HEK293 (cell line): ENCODE measurements around the gene CRYBB1.

Source experiments
- CTCF ChIP-seq: fragments of 450-650 bp; formaldehyde crosslinking; IDR thresholded peaks from 2 replicates; pipeline ENCODE4 v1.5.1; 2016; ENCODE audit warnings: missing biosample characterization, missing genetic modification characterization
- MYNN ChIP-seq: fragments of 450-650 bp; formaldehyde crosslinking; IDR thresholded peaks from 2 replicates; pipeline ENCODE4 v1.5.1; 2016; ENCODE audit warnings: missing biosample characterization, missing genetic modification characterization, borderline replicate concordance
- SALL2 ChIP-seq: fragments of 450-650 bp; formaldehyde crosslinking; IDR thresholded peaks from 2 replicates; pipeline ENCODE4 v1.5.0; 2017; ENCODE audit warnings: missing biosample characterization, mild to moderate bottlenecking, missing genetic modification characterization, borderline replicate concordance
- SP3 ChIP-seq: fragments of 450-650 bp; formaldehyde crosslinking; IDR thresholded peaks from 2 replicates; pipeline ENCODE4 v1.5.1; 2016; ENCODE audit warnings: missing biosample characterization, missing genetic modification characterization
- YY1 ChIP-seq: fragments of 450-650 bp; formaldehyde crosslinking; IDR thresholded peaks from 2 replicates; pipeline ENCODE4 v1.5.1; 2018; ENCODE audit warnings: missing biosample characterization, missing genetic modification characterization
- ZBTB10 ChIP-seq: fragments of 450-650 bp; formaldehyde crosslinking; IDR thresholded peaks from 2 replicates; pipeline ENCODE4 v1.5.1; 2016; ENCODE audit warnings: missing biosample characterization, missing genetic modification characterization
- ZFP41 ChIP-seq: fragments of 450-650 bp; formaldehyde crosslinking; IDR thresholded peaks from 2 replicates; pipeline ENCODE4 v1.5.1; 2016; ENCODE audit warnings: missing biosample characterization, missing genetic modification characterization, borderline replicate concordance
- ZNF114 ChIP-seq: fragments of 450-650 bp; formaldehyde crosslinking; IDR thresholded peaks from 2 replicates; pipeline ENCODE4 v1.5.0; 2017; ENCODE audit warnings: missing biosample characterization, missing genetic modification characterization
- ZNF292 ChIP-seq: fragments of 450-650 bp; formaldehyde crosslinking; IDR thresholded peaks from 2 replicates; pipeline ENCODE4 v1.5.1; 2016; ENCODE audit warnings: low read depth, missing biosample characterization, missing genetic modification characterization, borderline replicate concordance
- ZNF747 ChIP-seq: fragments of 450-650 bp; formaldehyde crosslinking; IDR thresholded peaks from 2 replicates; pipeline ENCODE4 v1.5.1; 2016; ENCODE audit warnings: missing biosample characterization, missing genetic modification characterization
- ZNF792 ChIP-seq: fragments of 450-650 bp; formaldehyde crosslinking; IDR thresholded peaks from 2 replicates; pipeline ENCODE4 v1.5.1; 2016; ENCODE audit warnings: missing biosample characterization, missing genetic modification characterization

- TF ChIP-seq CTCF (tag by site-specific recombination) (no peak), YY1 (tag by site-specific recombination) (no peak), MYNN (tag by site-specific recombination) (no peak), ZNF292 (tag by site-specific recombination) (no peak), ZNF114 (tag by site-specific recombination) (no peak), ZFP41 (tag by site-specific recombination) (no peak), ZBTB10 (tag by site-specific recombination) (no peak), SALL2 (no peak), SP3 (no peak), ZNF747 (no peak), ZNF792 (tag by site-specific recombination) (no peak)
Observed at GRCh38 chr22:26550498-26551033, 67.3 kb downstream of the CRYBB1 start.
